HG03571 (cell line): ENCODE measurements around the gene LRRC17.
"Not testable (repeated sequence)": the region's sequence is repeated elsewhere in the genome, so short reads cannot be mapped to it uniquely, and the experiment has no call there.

ENCODE experiments used
- ATAC-seq: cut with Tn5 transposase; IDR thresholded peaks from one replicate; pipeline ENCODE4 v1.9.1; 2021; ENCODE audit not compliant: unreplicated experiment

The LRRC17 gene

GRCh38 chr7:102942181-102942866 lies 29.5 kb downstream of the LRRC17 start:
- ATAC-seq, result no peak

- ATAC-seq, result no peak
These were observed 30.1 kb downstream of the LRRC17 start for GRCh38 chr7:102942868-102943267.

- no peak for ATAC-seq
These were observed 30.8 kb downstream of the LRRC17 start for GRCh38 chr7:102943423-102944169.

GRCh38 chr7:102944241-102944640 lies 31.4 kb downstream of the LRRC17 start:
- ATAC-seq, result no peak

GRCh38 chr7:102951839-102952238 lies 39.0 kb downstream of the LRRC17 start:
- ATAC-seq, result no peak

GRCh38 chr7:102953406-102953805 lies 40.6 kb downstream of the LRRC17 start:
- ATAC-seq, result no peak

GRCh38 chr7:102954359-102954758 lies 41.6 kb downstream of the LRRC17 start:
- not testable (repeated sequence) for ATAC-seq

GRCh38 chr7:102958004-102958403 lies 45.2 kb downstream of the LRRC17 start:
- not testable (repeated sequence) for ATAC-seq

- ATAC-seq, result not testable (repeated sequence)
These were observed 49.2 kb downstream of the LRRC17 start for GRCh38 chr7:102961993-102962392.

- ATAC-seq, result no peak
These were observed 53.7 kb downstream of the LRRC17 start for GRCh38 chr7:102966465-102966864.

GRCh38 chr7:102967798-102968197 lies 55.0 kb downstream of the LRRC17 start:
- ATAC-seq, result no peak

- no peak for ATAC-seq
These were observed 60.4 kb downstream of the LRRC17 start for GRCh38 chr7:102973096-102973802.

- no peak for ATAC-seq
These were observed 61.8 kb downstream of the LRRC17 start for GRCh38 chr7:102974366-102975236.

- ATAC-seq, result no peak
These were observed 63.1 kb downstream of the LRRC17 start for GRCh38 chr7:102975854-102976253.

GRCh38 chr7:102976493-102976892 lies 63.7 kb downstream of the LRRC17 start:
- ATAC-seq, result no peak

- ATAC-seq, result not testable (repeated sequence)
These were observed 64.8 kb downstream of the LRRC17 start for GRCh38 chr7:102977586-102977985.

GRCh38 chr7:102978284-102978683 lies 65.5 kb downstream of the LRRC17 start:
- no peak for ATAC-seq

GRCh38 chr7:102979670-102980069 lies 66.9 kb downstream of the LRRC17 start:
- no peak for ATAC-seq

- ATAC-seq, result no peak
These were observed 68.7 kb downstream of the LRRC17 start for GRCh38 chr7:102981451-102981850.

- no peak for ATAC-seq
These were observed 69.4 kb downstream of the LRRC17 start for GRCh38 chr7:102982235-102982634.

- no peak for ATAC-seq
These were observed 70.8 kb downstream of the LRRC17 start for GRCh38 chr7:102983602-102984001.
